Ishikawa (cell line): ENCODE results near the gene CFL2.

Source experiments
- CREB1 ChIP-seq: IDR thresholded peaks from 2 replicates; pipeline ENCODE4 v1.6.1; 2012; ENCODE audit warnings: low read depth
- EP300 ChIP-seq: IDR thresholded peaks from 2 replicates; pipeline ENCODE4 v1.6.1; 2012; ENCODE audit warnings: borderline replicate concordance
- MAX ChIP-seq: IDR thresholded peaks from 2 replicates; pipeline ENCODE4 v1.6.1; 2012
- NFIC ChIP-seq: IDR thresholded peaks from 2 replicates; pipeline ENCODE4 v1.6.1; 2012
- REST ChIP-seq: IDR thresholded peaks from 2 replicates; pipeline ENCODE4 v1.6.1; 2012; ENCODE audit warnings: low read depth, mild to moderate bottlenecking
- TAF1 ChIP-seq: IDR thresholded peaks from 2 replicates; pipeline ENCODE4 v1.6.1; 2012; ENCODE audit warnings: low read depth, mild to moderate bottlenecking
- TCF12 ChIP-seq: IDR thresholded peaks from 2 replicates; pipeline ENCODE4 v1.6.1; 2012; ENCODE audit warnings: low read depth
- TEAD4 ChIP-seq: IDR thresholded peaks from 2 replicates; pipeline ENCODE4 v1.6.1; 2012
- USF1 ChIP-seq: IDR thresholded peaks from 2 replicates; pipeline ENCODE4 v1.6.1; 2012
- YY1 ChIP-seq: IDR thresholded peaks from 2 replicates; pipeline ENCODE4 v1.6.1; 2012; ENCODE audit warnings: low read depth

GRCh38 chr14:34667007-34667406 lies 47.4 kb downstream of the CFL2 start:
- no peak for TF ChIP-seq TCF12
- TF ChIP-seq YY1: no peak
- TF ChIP-seq USF1: no peak
- no peak for TF ChIP-seq NFIC
- no peak for TF ChIP-seq TAF1
- no peak for TF ChIP-seq MAX
- no peak for TF ChIP-seq EP300
- no peak for TF ChIP-seq CREB1
- no peak for TF ChIP-seq REST
- no peak for TF ChIP-seq TEAD4
